ENCODE results near the gene XKR7.

Gene XKR7

GRCh38 chr20:32050851-32051556 is 83.1 kb downstream of the XKR7 start:
- no peak for DNase-seq

GRCh38 chr20:32051720-32052089 is 83.8 kb downstream of the XKR7 start:
- no peak for DNase-seq

- no peak for DNase-seq
Observed at GRCh38 chr20:32052090-32052777, 84.3 kb downstream of the XKR7 start, which contains the start of gene HCK. HCK (plus strand) TSS chr20:32052242.

- no peak for DNase-seq
Observed at GRCh38 chr20:32052778-32053362, 84.9 kb downstream of the XKR7 start.

Data from activated T-cell treated with anti-CD3 and anti-CD28 coated beads, Interleukin-2, amount 50 U/mL, for 1 hour (primary cell).